HepG2 (cell line): ENCODE measurements around the gene ERC1. TPM values are rescaled to one million over a fixed set of nuclear protein-coding genes. Genes with fewer than 3 reads are reported as not detected.

Experiments used
- ATAC-seq: fragments of 200-7000 bp; cut with Tn5 transposase; 3 replicates; pipeline ENCODE4 v1.9.1; 2020; ENCODE audit warnings: mild to moderate bottlenecking, moderate library complexity
- BruUV-seq: library from RNA; stranded (reverse); fragments of 400-500 nt; replicated peaks from 2 replicates; lab custom pipeline; 2021; lab: Mats Ljungman, UMichigan
- CTCF ChIA-PET: fragments of 300-600 bp; formaldehyde crosslinking; extraction: SDS; loops from one replicate; lab custom pipeline; 2021; ENCODE audit warnings: low total read pairs, inconsistent platforms, low intra/inter-chr PET ratio; lab: Yijun Ruan, JAX
- POLR2A ChIA-PET: fragments of 350-600 bp; sonication (Branson Sonifier 250); formaldehyde crosslinking; loops from one replicate; lab custom pipeline; 2020; ENCODE audit warnings: antibody characterized with exemption, inconsistent platforms; lab: Yijun Ruan, JAX
- DNase-seq: peaks from one replicate; pipeline ENCODE4 v3.0.0-alpha.2; 2015; ENCODE audit warnings: low spot score
- FAIRE-seq: peaks from 3 replicates; lab custom pipeline; 2011; peaks lifted over from hg19 to GRCh38; lab: Jason Lieb, UNC
- H2AFZ ChIP-seq: one replicate; pipeline ENCODE4 v1.6.1; 2011; ENCODE audit warnings: low read length, inconsistent platforms
- H3K27ac ChIP-seq: fragments of 300-600 bp; 3 replicates; pipeline ENCODE4 v1.8.0; 2011; ENCODE audit warnings: mixed run types, mild to moderate bottlenecking, mixed read lengths, low read length, inconsistent platforms; ENCODE audit not compliant: insufficient read depth; ENCODE audit errors: extremely low read length
- H3K27me3 ChIP-seq, 2 experiments: fragments of 200-600 bp in 1 of 2; 2 replicates in 1 of 2; 3 replicates in 1 of 2; pipeline versions ENCODE4 v1.6.0 to v1.8.0; 2011; ENCODE audit warnings: low read length in 2 of 2, mild to moderate bottlenecking in 2 of 2, moderate library complexity in 2 of 2, inconsistent platforms in 1 of 2; ENCODE audit not compliant: insufficient read depth in 2 of 2, control insufficient read depth in 1 of 2
- H3K36me3 ChIP-seq, 2 experiments: fragments of 200-600 bp in 1 of 2; replicated peaks in 1 of 2; 2 replicates in 1 of 2; 3 replicates in 1 of 2; pipeline versions ENCODE4 v1.5.1 to v1.8.0; 2011; ENCODE audit warnings: low read length in 2 of 2, inconsistent platforms in 1 of 2; ENCODE audit not compliant: insufficient read depth in 2 of 2, control insufficient read depth in 1 of 2
- H3K4me1 ChIP-seq: 2 replicates; pipeline ENCODE4 v1.5.1; 2012; ENCODE audit warnings: low read length, inconsistent platforms; ENCODE audit not compliant: insufficient read depth
- H3K4me2 ChIP-seq: 2 replicates; pipeline ENCODE4 v1.6.0; 2011; ENCODE audit warnings: low read depth, low read length, inconsistent platforms
- H3K4me3 ChIP-seq, 3 experiments: fragments of 200-600 bp in 1 of 3; sonication (generic), shearing (Covaris generic) in 1 of 3; replicated peaks in 1 of 3; 2 replicates each; pipeline ENCODE4 v1.5.1; 2011 to 2016; ENCODE audit warnings: low read length in 3 of 3, inconsistent platforms in 2 of 3, low read depth in 2 of 3, mild to moderate bottlenecking in 2 of 3, control low read depth in 1 of 3, mixed read lengths in 1 of 3; ENCODE audit not compliant: insufficient read depth in 1 of 3
- H3K79me2 ChIP-seq: one replicate; pipeline ENCODE4 v1.6.1; 2011; ENCODE audit warnings: low read length, inconsistent platforms; ENCODE audit not compliant: insufficient read depth
- H3K9ac ChIP-seq: 2 replicates; pipeline ENCODE4 v1.6.0; 2011; ENCODE audit warnings: mild to moderate bottlenecking, low read depth, low read length, inconsistent platforms; ENCODE audit not compliant: insufficient read depth
- H3K9me3 ChIP-seq: 2 replicates; pipeline ENCODE4 v1.5.1; 2012; ENCODE audit warnings: mild to moderate bottlenecking, low read length
- H4K20me1 ChIP-seq: 2 replicates; pipeline ENCODE4 v1.6.0; 2011; ENCODE audit warnings: inconsistent platforms, mild to moderate bottlenecking, low read length, moderate library complexity; ENCODE audit not compliant: insufficient read depth
- ATF7 ChIP-seq, 2 experiments: fragments of 450-650 bp in 1 of 2; sonication (generic) in 1 of 2; formaldehyde crosslinking in 1 of 2; IDR thresholded peaks; 2 replicates each; pipeline versions ENCODE4 v1.4.0 to v1.6.1; 2016 to 2020; ENCODE audit warnings: antibody characterized with exemption in 1 of 2, mild to moderate bottlenecking in 1 of 2, missing genetic modification reagents in 1 of 2
- DMAP1 ChIP-seq: IDR thresholded peaks from 2 replicates; pipeline ENCODE4 v1.6.1; 2016
- NPAS2 ChIP-seq: sonication (generic); formaldehyde crosslinking; IDR thresholded peaks from 2 replicates; pipeline ENCODE4 v1.8.0; 2022; ENCODE audit warnings: mild to moderate bottlenecking, missing genetic modification reagents, borderline replicate concordance
- TBX3 ChIP-seq: fragments of 450-650 bp; IDR thresholded peaks from 2 replicates; pipeline ENCODE4 v1.6.1; 2017; ENCODE audit warnings: antibody characterized with exemption, mild to moderate bottlenecking, inconsistent platforms, borderline replicate concordance
- WGBS: methylation state at CpG from one replicate; pipeline ENCODE4 v1.1.6; 2017; ENCODE audit warnings: low lambda C conversion rate; 5-methylcytosine and 5-hydroxymethylcytosine counted together
- in situ Hi-C: cut with HindIII; loops from 2 replicates; pipeline ENCODE4 v1.10.0; 2017; ENCODE audit warnings: low pct_unique_long_range_greater_than_20kb; ENCODE audit not compliant: extremely low pct_ligation_motif_present
- intact Hi-C: fragments of 100-400 bp; cut with micrococcal nuclease; formaldehyde crosslinking; loops from one replicate; pipeline ENCODE4 v1.10.0; 2022; ENCODE audit not compliant: unreplicated experiment
- polyA plus RNA-seq, 8 experiments: library from polyadenylated mRNA; depleted of rRNA in 3 of 8; stranded (reverse) in 7 of 8; unstranded in 1 of 8; fragments of >200 nt; fragmentation: Illumina TruSeq in 4 of 8; extraction: Trizol in 4 of 8; gene quantifications; 2 replicates each; pipeline versions ENCODE4 v1.2.1 to v1.2.3, GENCODE V29; 2011 to 2016; ENCODE audit warnings: low read depth in 4 of 8, missing spikeins in 1 of 8, mixed read lengths in 1 of 8; ENCODE audit not compliant: insufficient read depth in 1 of 8
- total RNA-seq, 5 experiments: library from RNA; depleted of rRNA; stranded (reverse); fragments of >200 nt; fragmentation: Illumina TruSeq; extraction: Trizol; gene quantifications; 2 replicates each; pipeline ENCODE4 v1.2.3, GENCODE V29; 2016; ENCODE audit warnings: low read depth in 1 of 5

The ERC1 gene
- total and polyA plus RNA-seq, 2 of the 13 experiments (the other 11 are each of a cell fraction or from before 2014, with no cell fraction given) = 6.1 to 12.4 TPM

DNA sequence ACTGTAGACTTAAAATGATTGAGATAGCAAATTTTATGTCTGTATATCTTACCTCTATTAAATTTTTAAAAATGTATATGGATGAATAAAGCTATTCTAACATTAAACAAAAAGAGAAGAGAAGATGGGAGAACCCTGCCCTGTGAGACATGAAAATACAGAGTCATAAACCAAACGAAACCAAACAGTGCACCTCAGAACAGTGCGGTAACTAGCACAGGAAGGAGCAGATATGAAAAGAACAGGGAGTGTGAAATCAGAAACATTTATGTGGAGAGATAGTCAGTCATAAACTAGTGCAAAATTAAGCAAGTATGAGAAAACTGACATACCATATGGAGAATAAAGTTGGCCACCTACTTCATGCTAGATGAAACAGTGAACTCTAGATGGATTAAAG, 135.1 kb downstream of the ERC1 start:
- Histone ChIP-seq H3K36me3 (peaks cover 0 to 2% of the 10 kb centered on the region in 2 experiments; a peak in 1 of 5 replicates), H3K9ac (no peak overlapping the region), H3K4me1 (peaks cover 18% of the 10 kb centered on the region), H3K27me3 (no peaks in the 10 kb centered on the region), H4K20me1 (0 out of 2 replicates have a peak, but pooled peaks cover 2% of the 10 kb centered on the region), H3K27ac (no peak overlapping the region), H3K79me2 (no peaks in the 10 kb centered on the region), H3K9me3 (no peaks in the 10 kb centered on the region), H2AFZ (no peak overlapping the region), H3K4me3 (no peak overlapping the region), H3K4me2 (no peak overlapping the region)
- ATAC-seq = no peak
- TF ChIP-seq DMAP1 (CRISPR knock-in tag) (no peak), TBX3 (no peak)
- CTCF ChIA-PET = no interaction called here
- in situ Hi-C loops = no loop called here
- no TSS peak for BruUV-seq
- no peak for FAIRE-seq
- POLR2A ChIA-PET = no interaction called here
- intact Hi-C loops = no loop called here
- WGBS = 100% methylated on average over 2 of the region's 2 CpGs
- no peak for DNase-seq

GRCh38 chr12:1127021-1127420, 136.0 kb downstream of the ERC1 start:
- no peak overlapping the region for H3K4me2 ChIP-seq
- no peak overlapping the region for H3K4me3 ChIP-seq
- H2AFZ ChIP-seq = no peak overlapping the region
- in situ Hi-C loops (no loop called here), intact Hi-C loops (no loop called here)
- WGBS = 100% methylated on average over 1 of the region's 1 CpG
- peaks cover 20% of the 10 kb centered on the region for H3K4me1 ChIP-seq
- 0 out of 2 replicates have a peak, but pooled peaks cover 2% of the 10 kb centered on the region for H4K20me1 ChIP-seq
- no peaks in the 10 kb centered on the region; a peak in 1 of 5 replicates for H3K36me3 ChIP-seq
- no peak overlapping the region for H3K27ac ChIP-seq
- H3K27me3 ChIP-seq = no peaks in the 10 kb centered on the region
- ChIA-PET POLR2A (no interaction called here), CTCF (no interaction called here)
- BruUV-seq = no TSS peak
- DNase-seq (no peak), ATAC-seq (no peak), FAIRE-seq (no peak)
- H3K9me3 ChIP-seq = no peaks in the 10 kb centered on the region
- no peak overlapping the region for H3K9ac ChIP-seq
- TF ChIP-seq NPAS2 (CRISPR knock-in tag) (no peak), ATF7 (IDR thresholded peaks at IDR 0.05) (0 out of 2 replicates have a peak, but pooled peaks have one; percentile 20), ATF7 (CRISPR knock-in tag; IDR thresholded peaks at IDR 0.05) (no peak)
- no peaks in the 10 kb centered on the region for H3K79me2 ChIP-seq
